Right forelimb (tissue), 1 donor: ENCODE measurements around the gene RAB11FIP3.
"Not testable (repeated sequence)": the region's sequence is repeated elsewhere in the genome, so short reads cannot be mapped to it uniquely, and the experiment has no call there.

Experiments used
- DNase-seq: peaks from one replicate; pipeline ENCODE4 v3.0.0-alpha.2; 2018

The RAB11FIP3 gene

DNA sequence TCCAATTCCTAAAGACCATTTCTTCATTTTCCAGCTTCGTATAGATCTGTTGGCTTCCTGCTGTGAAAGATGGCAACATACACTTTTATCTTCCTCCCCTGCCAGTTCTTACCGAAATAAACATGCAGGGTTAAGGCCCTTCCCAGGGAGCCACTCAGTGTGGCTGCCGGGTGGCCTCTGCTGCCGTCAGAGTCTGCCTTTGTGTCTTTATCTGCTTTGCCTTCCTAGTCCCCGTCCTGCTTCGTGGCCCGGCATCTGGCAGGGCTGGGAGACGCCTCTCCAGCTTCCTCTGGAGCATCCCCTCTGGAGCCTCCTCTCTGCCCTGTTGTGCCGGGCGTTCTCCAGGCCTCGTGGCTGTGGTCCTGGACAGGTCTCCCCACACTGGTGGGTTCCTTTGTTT lies 71.8 kb downstream of the RAB11FIP3 start:
- DNase-seq, result no peak

DNA sequence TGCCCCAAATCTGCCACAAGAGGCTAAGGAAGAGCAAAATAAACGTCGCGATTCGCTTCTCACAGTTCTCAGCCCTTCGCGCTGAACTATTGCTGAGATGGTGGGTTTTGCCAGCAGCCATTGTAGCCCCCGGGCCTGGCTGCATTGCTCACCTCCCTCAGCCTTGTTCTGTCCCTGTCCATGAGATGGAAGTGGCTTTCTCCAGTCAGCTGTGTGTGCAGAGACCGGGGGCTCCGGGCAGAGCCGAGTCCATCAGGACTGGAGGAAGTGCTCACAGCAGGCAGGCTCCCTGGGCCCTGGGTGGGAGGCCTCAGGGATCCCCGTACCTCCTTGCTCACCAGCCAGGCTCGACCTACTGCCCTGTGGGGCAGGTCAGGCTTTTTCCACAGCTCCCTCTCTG lies 74.5 kb downstream of the RAB11FIP3 start:
- no peak for DNase-seq

DNA sequence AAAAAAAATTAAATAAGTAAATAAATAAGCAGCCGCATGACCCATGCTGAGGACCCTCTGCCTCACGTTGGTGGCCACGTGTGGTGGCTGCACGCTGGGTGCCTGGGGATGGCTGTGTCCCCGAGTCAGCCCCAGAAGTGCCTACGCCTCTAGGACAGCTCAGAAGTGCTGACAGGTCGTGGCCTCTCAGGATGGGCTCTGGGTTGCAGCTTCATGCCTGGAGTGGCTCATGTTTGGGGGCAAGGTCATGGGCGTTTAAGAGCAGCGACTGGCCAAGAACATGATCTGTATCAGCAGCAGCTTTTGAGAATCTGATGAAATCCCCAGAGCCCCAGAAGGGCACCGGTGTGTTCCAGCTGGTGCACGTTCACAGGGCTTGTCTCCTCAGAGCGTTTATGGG lies 75.3 kb downstream of the RAB11FIP3 start:
- no peak for DNase-seq

DNA sequence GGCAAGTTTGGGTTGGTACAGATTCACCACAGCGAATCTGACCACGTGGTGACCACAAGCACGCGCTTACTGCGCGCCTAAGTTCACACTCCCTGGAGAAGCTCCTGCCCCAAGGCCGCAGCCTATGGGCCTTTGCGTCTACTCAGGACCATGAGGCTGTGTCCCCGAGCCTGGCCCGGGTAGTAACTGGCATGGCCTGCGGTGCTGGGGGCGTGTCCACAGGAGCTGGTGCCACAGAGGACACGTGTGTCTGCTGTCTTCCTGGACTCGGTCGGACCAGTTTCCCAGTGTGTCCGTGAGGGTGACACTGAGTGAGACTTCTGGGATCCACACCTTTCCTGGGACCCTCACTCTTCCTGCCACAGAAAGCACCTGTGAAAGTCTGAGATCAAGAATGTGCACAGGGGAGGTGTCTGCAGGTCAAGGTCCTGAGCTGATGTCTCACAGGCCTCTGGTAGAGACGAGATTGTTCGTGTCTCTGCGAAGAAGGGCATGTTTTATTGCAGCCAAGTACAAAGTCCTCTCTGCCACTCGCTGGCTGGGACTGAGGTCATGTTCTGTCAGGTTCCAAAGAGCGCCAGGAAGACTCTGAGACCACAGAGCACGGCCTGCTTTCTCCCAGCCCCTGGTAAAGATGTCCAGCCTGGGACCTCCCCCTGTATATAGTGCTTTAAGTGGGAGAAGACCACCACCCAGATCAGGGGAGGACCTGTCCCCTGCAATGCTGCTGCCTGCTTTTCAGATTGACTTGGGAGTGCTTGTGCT lies 76.9 kb downstream of the RAB11FIP3 start:
- no peak for DNase-seq

DNA sequence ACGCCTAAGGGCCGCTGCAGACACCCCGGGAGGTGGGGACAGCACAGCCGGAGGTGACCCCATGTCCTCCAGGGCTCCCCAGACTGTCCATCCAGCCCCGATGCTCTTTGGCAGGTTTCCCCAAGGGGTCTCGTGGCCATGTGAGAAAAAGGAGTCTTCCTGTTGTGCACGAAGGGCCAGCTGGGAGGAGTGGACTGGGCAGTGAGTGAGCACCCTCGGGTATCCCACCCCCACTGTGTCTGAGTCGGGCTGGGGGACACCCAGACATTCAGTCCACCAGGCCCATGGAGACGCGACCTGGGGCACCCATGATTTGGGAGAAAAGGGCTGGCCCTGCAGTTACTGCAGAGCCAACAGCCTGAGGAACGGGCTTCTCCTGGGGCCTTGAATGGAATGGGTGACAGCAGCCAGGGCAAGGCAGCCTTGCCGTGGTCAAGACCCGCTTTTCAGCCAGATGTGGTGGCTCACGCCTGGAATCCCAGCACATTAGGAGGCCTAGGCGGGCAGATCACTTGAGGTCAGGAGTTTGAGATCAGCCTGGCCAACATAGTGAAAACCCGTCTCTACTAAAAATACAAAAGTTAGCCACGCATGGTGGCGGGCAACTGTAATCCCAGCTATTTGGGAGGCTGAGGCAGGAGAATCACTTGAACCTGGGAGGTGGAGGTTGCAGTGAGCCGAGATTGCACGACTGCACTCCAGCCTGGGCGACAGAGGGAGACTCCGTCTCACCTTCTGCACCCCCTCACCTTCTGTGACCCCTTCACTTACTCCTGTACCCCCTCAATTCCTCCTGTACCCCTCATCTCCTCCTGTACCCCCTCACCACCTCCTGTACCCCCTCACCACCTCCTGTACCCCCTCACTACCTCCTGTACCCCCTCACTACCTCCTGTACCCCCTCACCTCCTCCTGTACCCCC lies 78.0 kb downstream of the RAB11FIP3 start:
- no peak for DNase-seq

DNA sequence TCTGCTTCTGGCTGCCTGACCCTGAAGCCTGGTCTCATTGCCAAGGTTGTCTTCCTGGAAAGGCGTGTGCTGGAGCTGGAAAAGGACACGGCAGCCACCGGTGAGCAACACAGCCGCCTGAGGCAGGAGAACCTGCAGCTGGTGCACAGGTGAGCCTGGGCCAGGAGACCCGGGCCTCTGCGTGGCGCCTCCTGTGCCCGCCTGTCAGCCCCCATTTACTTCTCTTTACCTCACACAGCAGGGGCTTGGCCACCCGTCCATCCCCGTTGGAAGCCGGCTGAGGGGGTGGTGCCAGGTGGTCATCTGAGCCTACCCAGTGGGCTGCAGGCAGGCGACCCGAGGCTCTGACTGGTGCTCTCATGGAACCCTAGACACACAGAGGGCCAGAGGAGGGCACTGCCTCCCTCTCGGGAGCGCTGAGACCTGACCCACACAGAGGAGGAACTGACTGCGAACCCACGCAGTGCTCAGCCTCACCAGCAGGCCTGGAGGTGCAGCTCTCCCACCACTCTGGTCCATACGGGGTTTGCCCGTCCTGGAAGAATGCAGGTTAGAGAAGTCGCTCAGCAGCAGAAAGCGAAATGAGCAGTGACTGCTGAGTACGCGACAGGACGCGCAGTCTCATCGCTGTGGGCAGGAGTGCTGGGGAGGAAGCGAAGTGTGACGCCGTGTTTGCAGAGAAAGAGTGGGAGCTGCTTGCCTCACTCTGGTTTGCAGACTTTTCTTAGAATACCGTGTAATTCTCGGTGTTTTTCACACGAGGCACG lies 80.2 kb downstream of the RAB11FIP3 start:
- DNase-seq, result no peak

DNA sequence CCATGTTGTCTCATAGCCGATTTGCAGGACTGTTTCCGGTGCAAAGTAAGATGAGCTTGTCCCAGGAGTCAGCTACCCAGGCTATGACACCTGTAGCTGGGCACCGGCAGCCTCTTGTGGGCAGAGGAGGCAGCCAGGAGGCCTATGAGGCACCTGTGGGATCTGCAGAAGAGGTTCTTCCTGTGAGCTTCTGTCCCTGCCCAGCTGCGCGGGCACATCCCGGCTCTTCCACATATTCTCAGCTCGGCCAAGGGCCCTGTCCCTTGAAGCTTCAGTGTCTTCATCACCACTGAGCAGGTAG lies 80.7 kb downstream of the RAB11FIP3 start:
- no peak for DNase-seq

DNA sequence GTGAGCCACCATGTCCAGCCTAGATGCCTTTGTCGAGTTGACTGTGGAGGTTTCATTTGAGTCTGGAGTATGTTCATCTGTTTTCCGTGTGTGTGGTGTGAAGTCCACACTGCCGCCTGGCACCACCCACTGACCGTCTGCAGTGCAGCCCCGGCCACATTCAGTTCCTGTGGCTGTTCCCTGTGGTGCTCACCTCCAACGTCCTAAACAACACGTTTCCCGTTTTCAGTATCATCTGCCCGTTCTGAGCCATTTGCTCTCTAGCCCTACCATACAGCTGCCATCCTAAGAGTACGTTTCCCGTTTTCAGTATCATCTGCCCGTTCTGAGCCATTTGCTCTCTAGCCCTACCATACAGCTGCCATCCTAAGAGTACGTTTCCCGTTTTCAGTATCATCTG lies 82.1 kb downstream of the RAB11FIP3 start:
- DNase-seq, result not testable (repeated sequence)

DNA sequence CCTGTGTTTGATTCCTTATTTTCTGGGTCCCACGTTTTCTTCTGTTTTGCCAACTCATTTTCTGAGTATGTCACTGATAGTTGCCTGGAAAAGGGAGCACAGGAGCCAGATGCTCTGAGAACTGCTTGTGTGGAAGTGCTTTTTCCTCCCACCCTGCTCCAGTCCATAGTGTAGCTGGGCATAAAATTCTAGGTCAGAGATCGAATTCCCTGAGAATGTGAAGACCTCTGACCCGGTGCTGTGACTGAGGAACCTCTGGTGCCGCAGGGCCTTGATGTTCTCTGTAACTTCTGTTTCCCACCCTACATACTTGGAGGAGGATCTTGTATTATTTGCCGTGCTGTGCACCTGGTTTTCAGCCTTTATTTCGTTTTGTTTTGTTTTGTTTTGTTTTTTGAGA lies 82.5 kb downstream of the RAB11FIP3 start:
- no peak for DNase-seq

DNA sequence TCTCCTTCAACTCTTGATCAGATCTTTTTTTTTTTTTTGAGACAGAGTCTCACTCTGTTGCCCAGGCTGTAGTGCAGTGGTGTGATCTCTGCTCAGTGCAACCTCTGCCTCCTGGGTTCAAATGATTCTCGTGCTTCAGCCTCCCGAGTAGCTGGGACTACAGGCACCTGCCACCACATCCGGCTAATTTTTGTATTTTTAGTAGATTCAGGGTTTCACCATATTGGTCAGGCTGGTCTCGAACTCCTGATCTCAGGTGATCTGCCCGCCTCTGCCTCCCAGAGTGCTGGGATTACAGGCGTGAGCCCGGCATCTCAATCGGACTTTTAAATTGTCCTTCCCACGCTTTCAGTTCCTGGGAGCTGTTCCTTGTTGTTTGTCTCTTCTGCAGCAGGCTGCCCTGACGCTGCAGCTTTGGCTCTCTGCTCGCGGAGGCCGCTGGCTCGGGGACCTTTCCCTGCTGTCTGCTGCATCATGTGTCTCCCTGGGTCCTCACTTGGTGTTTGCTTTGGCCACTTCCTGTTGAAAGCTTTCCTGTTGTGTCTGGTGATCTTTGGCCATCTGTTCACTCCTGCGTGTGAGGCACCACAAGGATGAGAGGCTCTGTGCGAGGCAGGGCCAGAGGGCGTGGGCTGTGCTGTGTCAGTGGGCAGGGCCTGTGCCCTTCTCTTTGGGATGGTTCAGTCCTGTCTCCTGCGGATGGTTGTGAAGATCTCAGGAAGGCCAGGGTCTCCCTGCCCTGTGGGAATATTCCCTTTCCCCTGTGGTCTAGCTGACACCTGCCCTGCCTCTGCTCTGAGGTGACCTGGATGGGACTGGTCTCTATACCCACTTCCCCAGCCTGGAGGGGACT lies 83.7 kb downstream of the RAB11FIP3 start:
- DNase-seq, result no peak

DNA sequence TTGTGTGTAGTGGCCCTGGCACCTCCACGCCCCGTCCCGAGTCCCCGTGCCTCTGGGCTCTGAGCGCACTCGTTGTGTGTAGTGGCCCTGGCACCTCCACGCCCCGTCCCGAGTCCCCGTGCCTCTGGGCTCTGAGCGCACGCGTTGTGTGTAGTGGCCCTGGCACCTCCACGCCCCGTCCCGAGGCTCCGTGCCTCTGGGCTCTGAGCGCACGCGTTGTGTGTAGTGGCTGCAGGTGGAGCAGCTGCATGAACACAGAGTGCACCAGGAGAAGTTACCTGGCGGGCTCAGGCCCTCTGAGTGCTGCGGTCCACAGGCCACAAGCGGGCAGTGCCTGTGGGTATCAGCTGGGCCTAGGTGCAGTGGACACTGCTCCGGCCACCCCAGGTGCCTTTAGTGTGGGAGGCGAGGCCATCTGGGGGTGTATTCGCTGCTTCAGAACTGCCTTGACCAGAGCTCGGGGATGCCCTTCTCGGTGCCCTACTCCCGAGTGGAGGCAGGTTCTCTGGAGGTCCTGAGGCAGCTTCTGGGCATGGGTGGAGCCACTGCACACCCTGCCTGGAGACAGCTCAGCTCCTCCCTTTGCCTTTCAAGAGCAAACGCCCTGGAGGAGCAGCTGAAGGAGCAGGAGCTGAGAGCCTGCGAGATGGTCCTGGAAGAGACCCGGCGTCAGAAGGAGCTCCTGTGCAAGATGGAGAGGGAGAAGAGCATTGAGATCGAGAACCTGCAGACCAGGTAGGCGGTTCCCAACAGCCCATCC lies 84.8 kb downstream of the RAB11FIP3 start:
- DNase-seq, result no peak

DNA sequence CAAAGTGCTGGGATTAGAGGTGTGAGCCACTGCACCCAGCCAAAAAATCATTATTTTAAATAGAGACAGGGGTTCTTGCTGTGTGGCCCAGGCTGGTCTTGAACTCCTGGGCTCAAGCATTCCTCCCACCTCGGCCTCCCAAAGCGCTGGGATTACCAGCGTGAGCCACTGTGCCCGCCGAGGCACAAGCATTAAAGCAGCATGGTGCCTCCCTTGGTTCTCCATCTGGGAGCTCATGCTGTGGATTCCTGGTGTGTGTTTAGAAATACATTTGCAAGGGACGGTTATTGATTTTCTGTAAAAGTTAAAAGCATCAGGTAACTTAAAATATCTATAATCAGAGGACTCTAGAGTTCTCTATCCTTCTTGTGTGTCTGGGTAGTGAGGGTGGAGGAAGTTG lies 87.4 kb downstream of the RAB11FIP3 start:
- DNase-seq, result no peak

DNA sequence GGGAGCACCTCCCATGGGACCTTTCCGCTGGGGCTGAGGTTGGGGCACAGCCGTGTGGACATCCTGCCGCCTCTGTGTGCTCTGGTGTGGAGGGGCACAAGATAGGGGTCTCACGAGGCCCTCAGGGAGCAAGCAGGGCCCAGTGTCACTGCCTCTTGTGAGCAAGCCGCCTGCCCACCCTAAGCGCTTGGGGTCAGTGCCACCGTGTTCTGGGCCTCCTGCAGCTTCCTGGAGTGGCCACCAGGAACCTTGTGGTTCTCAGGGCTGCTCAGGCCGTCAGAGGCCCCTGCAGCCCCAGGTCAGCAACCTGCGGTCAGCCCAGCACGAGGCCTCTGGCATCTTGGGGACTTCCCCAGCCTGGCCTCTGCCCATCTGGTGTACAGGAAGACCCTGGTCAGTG lies 88.5 kb downstream of the RAB11FIP3 start:
- no peak for DNase-seq

DNA sequence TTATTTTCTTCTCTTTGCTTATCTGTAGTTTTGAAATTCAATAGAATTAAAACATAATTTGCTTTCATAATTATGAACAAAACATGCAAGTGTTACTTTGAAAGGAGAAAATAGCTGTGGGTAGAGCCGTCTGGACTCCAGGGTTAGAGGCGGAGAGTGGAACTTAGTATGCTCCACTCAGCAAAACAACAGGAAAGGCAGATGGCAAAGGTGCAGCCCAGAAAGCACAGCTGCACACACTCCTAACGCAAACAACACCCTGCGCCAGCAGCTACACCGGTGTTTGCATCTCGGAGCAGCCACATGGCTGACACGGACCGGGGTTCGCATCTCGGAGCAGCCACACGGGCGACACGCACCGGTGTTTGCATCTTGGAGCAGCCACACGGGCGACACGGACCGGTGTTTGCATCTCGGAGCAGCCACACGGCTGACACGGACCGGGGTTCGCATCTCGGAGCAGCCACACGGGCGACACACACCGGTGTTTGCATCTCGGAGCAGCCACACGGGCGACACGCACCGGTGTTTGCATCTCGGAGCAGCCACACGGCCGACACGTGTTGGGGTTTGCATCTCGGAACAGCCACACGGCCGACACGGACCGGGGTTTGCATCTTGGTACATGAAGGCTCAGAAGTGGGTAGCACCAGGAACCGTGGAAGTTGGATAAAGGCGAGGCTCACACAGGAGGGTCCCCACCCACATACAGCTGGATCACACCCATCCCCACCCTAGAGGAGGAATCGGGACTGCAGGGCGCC lies 89.9 kb downstream of the RAB11FIP3 start:
- DNase-seq, result no peak

DNA sequence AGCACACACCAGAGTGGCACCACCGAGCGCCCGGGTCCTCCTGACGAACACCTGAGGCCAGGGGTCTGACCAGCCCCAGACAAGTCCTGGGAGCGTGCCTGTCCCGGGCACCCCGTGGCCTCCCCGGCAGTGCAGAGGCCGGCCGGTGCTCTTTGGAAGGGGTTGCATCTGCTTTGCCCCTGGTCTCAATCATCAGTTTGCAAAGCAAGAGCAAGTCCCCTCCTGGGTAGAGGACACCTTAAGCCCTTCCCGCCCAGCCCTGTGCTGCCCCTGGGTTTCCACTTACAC lies 90.4 kb downstream of the RAB11FIP3 start:
- no peak for DNase-seq

DNA sequence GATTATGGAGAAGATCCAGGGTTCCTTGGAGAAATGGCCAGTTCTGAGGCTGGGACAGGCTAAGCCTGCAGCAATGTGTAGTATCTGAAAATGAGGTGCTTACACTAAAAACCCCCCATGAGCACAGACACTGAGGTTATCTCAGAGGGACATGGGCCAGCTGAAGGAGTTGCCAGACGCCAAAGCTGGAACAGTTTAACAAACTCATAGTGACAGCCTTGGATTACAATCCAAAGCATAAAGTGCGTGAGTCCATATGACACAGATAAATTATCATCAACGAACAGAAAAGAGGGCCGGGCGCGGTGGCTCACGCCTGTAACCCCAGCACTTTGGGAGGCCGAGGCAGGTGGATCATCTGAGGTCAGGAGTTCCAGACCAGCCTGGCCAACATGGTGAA lies 90.9 kb downstream of the RAB11FIP3 start:
- no peak for DNase-seq

DNA sequence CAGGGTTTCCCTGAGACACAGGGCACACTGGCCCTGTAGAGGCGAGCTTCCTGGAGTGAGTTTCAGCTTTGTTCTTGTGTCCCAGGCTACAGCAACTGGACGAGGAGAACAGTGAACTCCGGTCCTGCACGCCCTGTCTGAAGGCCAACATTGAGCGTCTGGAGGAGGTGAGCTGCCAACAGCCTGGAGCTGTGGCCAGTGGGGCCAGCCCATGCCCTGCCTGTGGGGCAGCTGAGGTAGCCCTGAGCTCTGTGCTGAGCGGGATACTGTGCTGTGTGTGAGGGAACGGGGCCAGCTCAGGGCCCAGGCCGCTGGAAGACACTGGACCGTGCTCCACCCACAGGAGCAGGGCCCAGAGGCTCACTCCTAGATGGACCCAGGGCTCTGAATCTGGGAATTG lies 93.4 kb downstream of the RAB11FIP3 start:
- no peak for DNase-seq

DNA sequence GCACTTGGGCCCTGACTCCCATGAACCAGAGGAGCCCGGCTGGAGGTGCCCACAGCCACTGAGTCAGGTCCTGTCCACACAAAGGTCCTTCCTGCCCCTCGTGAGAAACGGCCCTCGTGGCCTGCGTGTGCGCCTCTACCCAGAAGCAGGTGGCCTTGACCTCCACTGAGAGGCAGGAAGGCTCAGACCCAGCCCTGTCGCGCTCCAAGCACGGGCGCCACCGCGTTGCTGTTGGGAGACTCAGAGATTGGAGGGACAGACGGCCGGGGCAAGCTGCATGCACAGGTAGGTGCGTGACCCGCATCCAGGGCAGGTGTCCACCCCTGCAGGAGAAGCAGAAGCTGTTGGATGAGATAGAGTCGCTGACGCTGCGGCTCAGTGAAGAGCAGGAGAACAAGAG lies 94.0 kb downstream of the RAB11FIP3 start:
- DNase-seq, result no peak

DNA sequence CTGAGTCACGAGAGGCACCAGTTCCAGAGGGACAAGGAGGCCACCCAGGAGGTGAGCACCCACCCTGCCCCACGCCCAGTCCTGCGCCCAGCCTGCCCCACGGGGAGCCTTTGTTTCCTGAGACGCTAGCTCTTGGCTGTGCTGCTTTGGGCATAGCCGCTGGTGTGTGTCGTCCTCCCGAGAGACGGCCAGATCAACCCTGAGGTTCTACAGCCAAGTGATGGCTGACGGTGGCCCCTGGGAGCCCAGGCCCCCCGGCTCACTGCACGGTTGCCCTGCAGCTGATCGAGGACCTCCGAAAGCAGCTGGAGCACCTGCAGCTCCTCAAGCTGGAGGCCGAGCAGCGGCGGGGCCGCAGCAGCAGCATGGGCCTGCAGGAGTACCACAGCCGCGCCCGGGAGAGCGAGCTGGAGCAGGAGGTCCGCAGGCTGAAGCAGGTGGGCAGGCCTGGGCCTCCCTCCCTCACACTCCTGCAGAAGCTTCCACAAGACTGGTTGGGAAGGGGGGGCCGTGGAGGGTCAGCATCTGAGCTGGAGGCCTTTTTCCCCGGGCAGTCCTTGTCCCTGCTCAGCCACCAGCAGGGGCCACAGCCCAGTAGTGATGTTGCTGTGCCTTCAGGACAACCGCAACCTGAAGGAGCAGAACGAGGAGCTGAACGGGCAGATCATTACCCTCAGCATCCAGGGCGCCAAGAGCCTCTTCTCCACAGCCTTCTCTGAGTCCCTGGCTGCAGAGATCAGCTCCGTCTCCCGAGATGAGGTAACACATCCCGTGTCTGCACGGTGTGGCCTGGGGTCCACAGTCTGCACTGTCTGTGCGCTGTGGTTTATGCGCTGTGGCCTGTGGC lies 94.6 kb downstream of the RAB11FIP3 start:
- no peak for DNase-seq

DNA sequence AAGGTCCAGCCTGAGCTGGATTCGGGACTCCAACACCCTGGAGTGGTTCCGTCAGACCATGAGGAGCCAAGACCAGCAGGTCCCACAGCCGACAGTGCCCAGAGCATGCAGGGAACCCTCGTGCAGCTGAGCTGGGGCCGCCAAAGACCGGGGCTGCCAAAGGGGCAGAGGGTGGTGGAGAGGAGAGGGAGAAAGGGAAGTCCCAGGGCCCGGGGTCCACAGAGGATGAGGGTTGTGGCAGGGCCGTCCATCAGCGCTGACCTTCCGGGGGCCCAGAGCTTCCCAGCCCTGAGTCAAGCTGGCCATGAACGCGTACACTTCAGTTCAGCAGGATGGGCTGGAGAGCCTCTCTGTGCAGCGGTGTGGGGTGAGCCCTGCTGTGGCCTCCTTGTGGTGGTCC lies 95.4 kb downstream of the RAB11FIP3 start:
- DNase-seq, result no peak
